Measurements from ENCODE around the gene SNCB.

SNCB gene

GRCh38 chr5:176660860-176661641 lies 30.7 kb upstream of the SNCB start:
- DNase-seq (ENCODE audit: low read depth in 2 of 2), result peak; percentile 58 to 75

DNA sequence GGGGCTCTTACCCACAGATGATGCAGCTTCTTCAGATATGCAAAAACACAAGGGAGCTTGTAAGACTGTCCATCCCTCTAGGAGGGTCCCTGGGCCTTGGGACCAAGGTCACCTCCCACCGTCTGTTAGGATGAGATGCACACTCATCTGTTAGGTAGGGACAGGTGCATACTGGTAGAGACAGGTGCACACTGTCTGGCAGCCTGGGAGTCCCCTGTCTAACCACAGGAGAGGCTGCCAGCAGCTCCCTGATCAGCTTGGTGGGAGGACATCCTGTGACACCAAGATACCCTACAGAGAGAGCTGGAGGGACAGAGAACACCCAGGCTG lies 30.2 kb upstream of the SNCB start:
- DNase-seq (ENCODE audit: low read depth in 2 of 2), result no peak

GRCh38 chr5:176659860-176660461 lies 29.6 kb upstream of the SNCB start:
- no peak for DNase-seq (ENCODE audit: low read depth in 2 of 2)

GRCh38 chr5:176659512-176659839 lies 29.1 kb upstream of the SNCB start:
- no peak for DNase-seq (ENCODE audit: low read depth in 2 of 2)

DNA sequence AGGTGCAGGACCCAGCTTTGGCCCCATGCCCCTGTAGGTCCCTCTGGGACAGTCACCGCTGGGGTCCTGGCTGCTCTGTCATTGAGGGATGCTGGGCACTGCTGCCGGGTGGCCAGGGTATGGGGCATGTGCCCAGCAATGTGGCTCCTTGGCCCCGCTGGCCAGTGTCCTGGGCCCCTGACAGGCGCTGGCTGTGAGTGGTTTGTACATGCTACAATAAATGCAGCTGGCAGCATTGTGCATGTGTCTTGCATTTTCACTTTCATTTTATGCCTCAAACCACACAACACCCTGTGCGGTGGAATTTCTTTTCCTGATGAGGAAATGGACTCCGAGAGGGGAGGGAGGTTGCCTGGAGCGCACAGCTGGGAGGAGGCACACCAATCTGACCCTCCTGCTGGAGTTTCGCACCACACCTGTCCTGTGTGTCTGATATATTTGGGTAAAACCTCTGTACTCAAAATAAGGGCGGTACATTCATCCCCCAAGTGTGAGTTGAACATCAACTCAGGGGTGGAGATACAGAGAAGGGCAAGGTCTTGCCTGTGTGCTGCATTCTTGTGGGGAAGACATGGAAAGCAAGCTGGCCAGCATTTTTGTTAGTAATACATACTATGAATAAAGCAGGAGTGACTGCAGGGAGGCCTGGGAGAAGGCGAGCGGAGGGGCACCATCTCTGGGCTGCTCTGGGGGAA lies 28.6 kb upstream of the SNCB start:
- no peak for DNase-seq (ENCODE audit: low read depth in 2 of 2)

- peak; percentile 49 for DNase-seq (ENCODE audit: low read depth in 2 of 2)
These were observed 27.8 kb upstream of the SNCB start for GRCh38 chr5:176658007-176658599.

GRCh38 chr5:176656467-176656990 lies 26.2 kb upstream of the SNCB start:
- no peak for DNase-seq (ENCODE audit: low read depth in 2 of 2)

DNA sequence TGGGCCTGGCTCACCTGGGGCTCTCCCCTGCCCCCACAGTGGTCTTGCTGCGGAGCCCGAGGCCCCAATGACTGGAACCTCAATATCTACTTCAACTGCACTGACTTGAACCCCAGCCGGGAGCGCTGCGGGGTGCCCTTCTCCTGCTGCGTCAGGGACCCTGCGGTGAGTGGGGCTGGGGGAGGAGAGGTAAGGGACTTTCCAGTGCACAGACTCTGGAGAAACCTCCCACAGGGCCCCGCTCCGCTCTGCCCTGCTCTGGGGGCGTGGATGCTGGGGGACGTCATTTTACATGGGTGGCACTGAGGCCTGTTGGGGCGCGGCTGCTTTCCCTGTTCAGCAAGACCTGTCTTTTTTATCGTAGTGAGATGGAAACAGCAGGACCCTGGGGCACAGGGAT lies 24.5 kb upstream of the SNCB start:
- no peak for DNase-seq (ENCODE audit: low read depth in 2 of 2)

DNA sequence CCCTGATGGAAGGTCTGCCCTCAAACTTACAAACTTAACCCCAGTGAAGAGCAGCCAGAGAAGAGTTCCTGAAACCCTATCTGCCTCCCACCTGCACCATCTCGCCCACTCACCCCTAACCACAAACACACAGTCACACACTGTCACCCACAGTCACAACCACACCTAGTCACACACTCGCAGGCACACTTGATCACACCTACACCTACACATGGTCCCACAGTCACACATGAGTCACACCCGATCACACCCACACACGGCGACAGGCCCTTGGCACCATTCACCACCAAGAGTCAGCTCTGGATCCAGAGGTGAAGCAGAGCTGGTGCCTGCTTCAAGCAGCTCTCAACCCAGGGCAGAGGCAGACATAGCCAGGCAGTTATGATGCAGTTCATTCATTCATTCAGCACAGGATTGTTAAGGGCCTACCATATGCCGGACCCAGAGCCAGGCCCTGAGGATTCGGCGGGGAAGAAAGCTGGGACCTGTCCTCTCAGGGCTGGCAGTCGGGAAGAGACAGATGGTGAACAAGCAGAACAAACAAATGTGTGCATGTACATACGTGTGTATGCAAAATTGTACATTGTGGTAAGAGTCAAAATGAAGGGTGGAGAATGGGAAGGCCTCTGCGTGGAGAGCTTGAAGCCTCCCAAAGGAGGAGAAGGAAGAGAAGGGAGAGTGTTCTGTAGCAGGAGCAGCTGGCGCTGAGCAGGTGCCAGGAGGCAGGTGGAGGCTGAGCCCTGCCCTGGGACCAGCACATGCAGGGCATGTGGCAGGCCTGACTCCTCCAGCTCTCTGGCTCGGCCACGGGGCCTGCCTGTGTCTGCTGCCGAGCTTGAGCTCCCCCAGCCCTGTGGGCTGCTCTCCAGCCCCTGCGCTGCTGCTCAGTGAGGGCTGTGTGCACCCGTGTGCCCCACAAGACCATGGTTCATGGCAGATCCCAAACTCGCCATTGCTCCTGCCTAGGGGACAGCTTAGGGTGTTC lies 23.4 kb upstream of the SNCB start:
- DNase-seq (ENCODE audit: low read depth in 2 of 2), result peak; percentile 71 to 85

DNA sequence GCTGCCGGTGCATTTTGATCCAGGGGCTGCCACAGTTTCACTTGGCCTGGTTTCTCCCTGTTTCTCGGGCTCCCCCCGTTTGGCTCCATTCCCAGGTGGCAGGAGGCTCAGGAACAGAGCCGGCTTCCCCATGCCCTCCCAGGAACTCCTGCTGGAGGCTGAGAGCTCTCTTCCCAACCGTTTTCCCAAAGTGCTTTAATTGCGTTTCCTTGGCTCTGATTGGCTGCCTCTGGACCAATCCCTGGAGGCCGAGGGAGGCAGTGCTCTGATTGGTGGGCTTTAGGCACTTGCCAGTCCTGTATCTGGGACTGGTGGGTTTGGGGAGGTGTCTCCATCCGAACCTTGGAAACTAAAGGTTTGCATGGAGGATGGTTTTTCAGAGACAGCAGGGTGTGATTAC lies 21.8 kb upstream of the SNCB start:
- no peak for DNase-seq (ENCODE audit: low read depth in 2 of 2)

- DNase-seq (ENCODE audit: low read depth in 2 of 2), result no peak
These were observed 21.2 kb upstream of the SNCB start for GRCh38 chr5:176651472-176651980.

- DNase-seq (ENCODE audit: low read depth in 2 of 2), result no peak
These were observed 20.1 kb upstream of the SNCB start for GRCh38 chr5:176650354-176650884.

- DNase-seq (ENCODE audit: low read depth in 2 of 2), result no peak
These were observed 18.3 kb upstream of the SNCB start for GRCh38 chr5:176648474-176649194.

DNA sequence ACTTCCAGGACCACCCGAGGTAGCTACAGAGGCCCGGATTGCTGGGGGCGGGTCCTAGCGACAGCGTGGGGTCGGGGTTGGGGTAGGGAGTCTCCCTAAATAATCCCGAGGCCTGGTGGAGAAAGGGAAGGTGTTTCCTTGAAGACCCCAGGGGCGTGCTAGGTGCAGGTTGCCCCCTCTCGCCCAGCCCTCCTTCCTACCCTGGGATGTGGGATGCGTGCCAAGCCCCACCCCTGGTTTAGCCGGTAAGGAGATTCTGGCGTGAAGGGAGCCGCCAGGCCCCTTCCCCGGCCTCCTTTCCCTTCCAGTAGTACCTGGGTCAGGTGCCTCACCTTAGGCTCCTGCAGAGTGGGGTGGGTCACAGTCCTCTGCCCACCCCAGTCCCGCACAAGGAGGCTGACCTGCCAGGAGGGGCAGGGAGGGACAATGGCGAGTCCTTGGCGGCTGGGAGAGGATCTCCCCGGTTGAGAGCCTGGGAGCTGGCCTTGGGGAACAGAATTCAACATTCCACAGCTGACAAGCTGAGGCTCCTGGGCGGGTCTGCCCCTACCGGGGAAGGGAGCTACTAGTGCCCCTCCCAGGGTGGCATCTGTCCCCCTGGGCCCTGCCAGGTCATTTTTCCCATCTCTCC lies 17.6 kb upstream of the SNCB start:
- DNase-seq (ENCODE audit: low read depth in 2 of 2), result no peak

GRCh38 chr5:176647030-176647842 lies 16.9 kb upstream of the SNCB start, which contains the start of gene TSPAN17:
TSS of gene TSPAN17 (plus strand) at chr5:176647484. CDS start at chr5:176647616, 132 bp downstream.
- DNase-seq (ENCODE audit: low read depth in 2 of 2), result peak; percentile 99 to 100

GRCh38 chr5:176646707-176647029 lies 16.3 kb upstream of the SNCB start:
- DNase-seq (ENCODE audit: low read depth in 2 of 2), result no peak

- DNase-seq (ENCODE audit: low read depth in 2 of 2), result no peak
These were observed 15.8 kb upstream of the SNCB start for GRCh38 chr5:176646049-176646706.

Data from stimulated activated CD4-positive, alpha-beta T cell treated with anti-CD3 and anti-CD28 coated beads, Interleukin-15, amount 100 ng/mL, for 48 hours (primary cell).